DLD1 (cell line): Measurements from ENCODE around the gene ZNF808.
"Not testable (repeated sequence)": the region's sequence is repeated elsewhere in the genome, so short reads cannot be mapped to it uniquely, and the experiment has no call there.

ENCODE experiments used
- in situ Hi-C: cut with HindIII; loops from 2 replicates; pipeline ENCODE4 v1.10.0; 2017; ENCODE audit warnings: low sequenced_read_pairs

The ZNF808 gene

DNA sequence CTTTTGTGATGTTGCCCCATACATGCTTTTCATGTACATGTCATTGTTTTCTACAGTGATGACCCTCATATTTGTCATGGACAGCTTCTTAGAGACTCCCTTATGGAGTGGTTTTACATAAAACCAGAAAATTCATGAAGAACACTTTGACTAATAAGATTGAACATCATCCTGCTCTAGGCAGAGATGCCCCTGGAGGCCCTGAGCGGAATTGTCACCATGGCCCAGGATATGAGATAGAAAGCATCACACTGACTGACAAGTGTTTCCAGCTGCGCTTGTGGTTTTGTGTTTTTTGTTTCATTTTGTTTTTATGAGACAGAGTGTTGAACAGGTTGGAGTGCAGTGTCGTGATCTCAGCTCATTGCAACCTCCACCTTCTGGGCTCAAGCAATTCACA lies 64.8 kb downstream of the ZNF808 start:
- in situ Hi-C loops = no loop called here

DNA sequence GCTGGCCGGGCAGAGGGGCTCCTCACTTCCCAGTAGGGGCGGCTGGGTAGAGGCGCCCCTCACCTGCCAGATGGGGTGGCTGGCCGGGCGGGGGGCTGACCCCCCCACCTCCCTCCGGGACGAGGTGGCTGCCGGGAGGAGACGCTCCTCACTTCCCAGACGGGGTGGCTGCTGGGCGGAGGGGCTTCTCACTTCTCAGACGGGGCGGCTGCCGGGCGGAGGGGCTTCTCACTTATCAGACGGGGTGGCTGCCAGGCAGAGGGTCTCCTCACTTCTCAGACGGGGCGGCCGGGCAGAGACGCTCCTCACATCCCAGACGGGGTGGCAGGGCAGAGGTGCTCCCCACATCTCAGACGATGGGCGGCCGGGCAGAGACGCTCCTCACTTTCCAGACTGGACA lies 66.0 kb downstream of the ZNF808 start:
- in situ Hi-C loops = not testable (repeated sequence)

DNA sequence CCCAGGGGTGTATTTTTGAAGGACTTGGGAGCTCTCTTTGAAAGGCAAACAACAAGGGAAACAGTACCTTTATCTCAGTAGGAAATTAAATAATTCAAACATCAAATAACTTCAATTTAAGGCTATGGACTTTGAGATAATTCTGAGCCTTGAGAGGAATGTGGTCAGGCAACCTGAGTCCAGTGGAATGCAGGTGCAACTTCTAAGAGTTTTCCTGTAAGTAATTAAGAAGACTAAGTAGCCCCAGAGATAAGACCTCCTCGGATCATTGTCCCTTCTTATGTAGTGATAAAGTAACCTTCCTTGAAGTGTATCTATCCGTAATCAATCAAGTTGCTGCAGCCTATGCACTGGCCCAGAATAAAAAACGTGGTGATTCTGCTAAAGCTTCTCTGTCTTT lies 71.8 kb downstream of the ZNF808 start:
- in situ Hi-C loops = no loop called here

DNA sequence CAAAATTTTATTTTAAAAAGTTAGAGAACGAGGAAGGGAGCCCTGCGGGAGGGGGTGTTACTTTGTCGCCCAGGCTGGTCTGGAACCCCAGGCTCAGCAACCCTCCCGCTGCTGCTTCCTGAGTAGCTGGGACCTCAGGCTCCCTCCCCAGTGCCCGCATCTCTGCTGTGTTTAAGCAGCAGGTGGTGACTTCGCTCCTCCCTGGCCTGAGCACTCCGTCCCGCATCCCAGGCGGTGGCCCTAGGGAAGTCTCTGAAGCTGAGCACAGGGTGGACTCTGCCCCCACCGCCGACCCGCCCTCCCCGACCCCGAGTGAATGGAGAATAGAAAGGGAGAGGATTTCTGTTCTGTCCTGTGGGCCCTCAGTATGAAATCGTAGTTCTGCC lies 73.2 kb downstream of the ZNF808 start:
- in situ Hi-C loops = no loop called here

DNA sequence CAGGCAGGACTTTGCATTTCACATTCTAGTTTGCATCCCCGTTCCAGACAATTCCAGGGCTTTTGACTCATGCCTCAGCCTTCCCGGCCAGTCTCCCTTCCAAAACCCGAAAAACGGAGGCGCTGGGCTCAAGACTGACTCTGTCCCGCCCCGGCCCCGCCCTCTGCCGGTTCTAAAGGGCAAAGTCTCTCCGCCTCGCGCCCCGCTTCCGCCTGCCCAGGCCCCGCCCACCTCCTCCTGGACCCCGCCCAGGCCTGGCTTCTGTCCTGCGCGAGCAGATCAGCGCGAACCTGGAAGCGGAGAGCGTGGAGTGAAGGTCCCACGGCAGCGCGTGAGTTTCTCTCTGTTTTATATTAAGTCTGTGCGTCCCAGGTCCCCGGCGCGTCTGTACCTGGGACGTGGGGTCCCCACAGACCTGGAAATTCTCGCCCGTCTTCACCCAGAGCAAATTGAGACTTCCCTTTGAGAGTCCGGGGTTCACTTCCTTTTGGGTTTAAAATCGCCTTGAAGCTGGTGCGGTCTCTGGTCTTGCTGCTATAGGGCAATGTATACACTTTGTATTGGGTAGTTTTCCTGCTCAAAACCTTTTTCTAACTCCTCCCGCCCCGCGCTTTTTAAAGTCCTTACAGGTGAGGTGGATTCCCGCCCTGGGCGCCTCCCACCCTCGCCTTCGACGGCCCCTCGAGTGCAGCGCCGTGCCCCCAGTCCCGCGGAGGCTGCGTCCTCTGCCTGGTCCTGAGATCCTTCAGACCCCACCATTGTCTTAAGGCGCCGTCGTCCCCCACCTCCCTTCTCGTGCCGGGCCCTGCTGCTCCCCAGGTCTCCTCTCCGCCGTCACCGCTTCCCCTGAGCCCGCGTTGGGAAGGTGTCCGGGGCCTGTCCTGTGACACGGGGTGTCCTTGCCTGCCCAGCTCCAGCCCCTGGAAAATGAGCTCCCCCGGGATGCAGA lies 73.8 kb downstream of the ZNF808 start:
- in situ Hi-C loops = no loop called here

DNA sequence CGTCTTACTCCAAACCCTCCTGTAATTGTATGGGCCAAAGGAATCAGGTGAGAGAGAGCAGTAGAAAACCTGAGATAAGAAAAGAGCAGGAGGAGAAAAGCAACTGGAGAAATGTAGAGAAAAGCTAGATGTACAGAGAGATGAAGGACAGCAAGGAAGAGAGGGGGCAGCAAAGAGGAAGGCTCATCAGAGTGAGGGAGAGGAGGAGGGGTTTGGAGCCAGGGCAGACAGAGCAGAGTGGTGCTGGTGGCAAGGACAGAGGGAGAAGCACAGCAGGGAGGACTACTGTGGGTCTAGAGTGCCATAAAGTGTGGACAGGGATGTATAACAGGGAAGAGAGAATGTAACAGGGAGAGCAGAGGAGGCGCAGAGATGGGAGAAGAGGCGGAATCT lies 74.5 kb downstream of the ZNF808 start:
- in situ Hi-C loops = not testable (repeated sequence)

DNA sequence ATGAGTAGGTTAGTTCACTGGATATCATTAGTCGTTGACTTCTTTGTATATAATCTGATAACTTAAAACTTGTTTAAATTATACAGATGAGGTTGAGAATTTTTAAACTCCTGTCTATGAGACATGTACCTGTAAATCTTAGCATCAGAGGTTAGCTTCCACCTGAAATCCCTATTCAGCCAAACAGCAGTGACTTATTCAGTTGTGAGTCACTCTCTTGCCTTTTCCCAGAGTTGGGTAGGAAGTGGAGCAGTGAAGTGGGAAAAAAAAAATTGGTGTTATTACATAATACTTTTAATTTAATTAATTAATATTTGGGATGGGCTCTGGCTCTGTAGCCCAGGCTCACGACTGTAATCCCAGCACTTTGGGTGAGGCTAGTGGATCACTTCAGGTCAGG lies 75.5 kb downstream of the ZNF808 start:
- in situ Hi-C loops = no loop called here

DNA sequence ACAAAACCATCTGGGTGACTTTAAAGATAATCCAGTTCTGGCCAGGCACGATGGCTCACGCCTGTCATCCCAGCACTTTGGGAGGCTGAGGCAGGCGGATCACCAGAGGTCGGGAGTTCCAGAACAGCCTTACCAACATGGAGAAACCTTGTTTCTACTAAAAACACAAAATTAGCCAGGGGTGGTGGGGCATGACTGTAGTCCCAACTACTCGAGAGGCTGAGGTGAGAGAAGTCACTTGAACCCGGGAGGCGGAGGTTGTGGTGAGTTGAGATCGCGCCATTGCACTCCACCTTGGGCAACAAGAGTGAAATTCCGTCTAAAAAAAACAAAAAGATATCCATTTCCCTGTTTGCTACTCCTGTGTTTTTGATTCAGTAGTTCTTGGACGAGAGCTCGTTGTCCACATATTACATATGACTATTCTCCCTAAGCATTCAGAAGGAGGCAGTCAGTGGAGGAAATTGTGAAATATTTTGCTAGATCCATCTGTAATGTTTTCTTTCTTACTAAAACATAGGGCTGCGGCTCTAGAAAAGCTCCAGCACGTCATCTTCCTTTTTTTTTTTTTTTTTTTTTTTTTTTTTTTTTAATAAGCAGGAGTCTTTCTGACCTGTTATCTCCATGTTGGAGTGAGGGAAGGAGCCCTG lies 76.2 kb downstream of the ZNF808 start:
- in situ Hi-C loops = no loop called here
